ENCODE data around the gene PIEZO2.

The PIEZO2 gene

DNA sequence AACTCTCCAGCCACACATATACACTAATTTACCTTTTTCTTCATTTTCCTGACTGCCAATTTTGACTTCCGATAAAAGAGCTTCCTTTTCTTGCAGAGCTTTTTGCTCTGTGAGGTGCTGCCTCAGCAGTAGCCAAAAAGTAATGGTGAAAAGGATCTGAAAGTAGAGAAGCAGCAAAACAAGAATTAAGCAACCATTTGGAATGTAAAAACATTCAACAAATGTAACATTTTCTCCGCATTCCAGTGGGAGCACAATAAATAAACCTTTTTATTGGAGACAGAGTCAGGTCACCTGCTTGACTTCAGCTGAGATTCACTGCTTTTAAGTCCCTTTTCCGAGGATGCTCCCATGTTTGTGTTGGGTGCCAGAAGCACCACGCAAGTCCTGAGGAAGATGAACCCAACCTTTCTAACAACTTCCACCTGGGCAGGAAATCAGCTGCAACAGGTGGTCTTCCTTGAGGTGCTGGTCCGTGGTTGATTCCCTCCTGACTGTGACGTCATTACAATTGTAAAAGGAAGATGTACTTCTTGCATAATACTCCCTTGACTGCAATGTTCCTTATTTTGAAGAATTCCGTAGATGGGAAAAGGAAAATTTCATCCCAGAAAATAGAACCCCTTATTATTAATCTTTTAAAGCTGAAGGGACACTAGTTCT, 358.1 kb downstream of the PIEZO2 start:
- DNase-seq (ENCODE audit: low read depth in 3 of 3), result no peak

DNA sequence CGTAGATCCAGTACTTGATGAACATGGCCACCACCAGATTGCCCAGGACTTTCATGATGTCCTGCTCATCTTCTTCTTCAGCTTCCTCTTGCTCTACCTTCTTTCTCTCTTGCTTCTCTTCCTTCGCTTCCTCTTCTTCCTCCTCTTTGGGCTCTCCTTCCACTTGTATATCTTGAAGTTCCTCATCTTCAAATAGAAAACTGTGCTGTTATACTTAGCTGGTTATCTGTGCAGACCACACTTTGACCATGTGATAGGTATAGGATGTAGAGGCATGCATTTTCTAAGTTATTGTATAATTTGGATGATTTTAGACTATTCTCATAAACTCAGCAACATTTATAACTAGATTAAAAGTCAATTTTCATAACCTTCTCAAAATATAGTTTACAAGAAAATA, 360.2 kb downstream of the PIEZO2 start:
- DNase-seq (ENCODE audit: low read depth in 3 of 3), result no peak

DNA sequence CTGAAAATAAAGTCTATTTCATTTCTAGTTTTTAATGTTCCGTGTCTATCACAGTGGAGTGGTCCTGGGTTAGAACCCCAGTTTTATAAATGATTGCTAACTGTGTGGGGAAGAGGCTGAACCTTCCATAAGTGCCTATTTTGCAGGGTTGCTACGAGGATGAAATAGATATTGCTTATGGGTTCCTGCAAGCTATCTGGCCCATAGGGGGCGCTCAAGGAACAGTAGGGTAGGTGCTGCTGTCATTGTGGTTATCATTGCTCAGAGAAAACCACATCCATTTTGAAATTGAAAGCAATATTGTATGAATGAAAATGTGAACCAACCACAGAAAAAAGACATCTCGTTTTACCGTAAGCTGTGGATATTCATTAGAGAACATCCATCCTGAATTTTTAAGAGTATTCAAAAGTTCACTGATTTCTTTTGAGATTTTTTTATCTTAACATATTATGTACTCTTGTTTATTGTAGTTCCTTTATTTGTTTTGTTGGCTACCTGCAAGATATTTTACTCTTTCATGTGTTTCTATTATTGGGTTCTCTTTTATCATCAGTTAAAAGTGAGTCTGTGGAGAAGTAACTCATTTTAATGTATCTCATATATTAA, 362.0 kb downstream of the PIEZO2 start:
- peak; percentile 59 to 68 (median 61) for DNase-seq (ENCODE audit: low read depth in 3 of 3)

DNA sequence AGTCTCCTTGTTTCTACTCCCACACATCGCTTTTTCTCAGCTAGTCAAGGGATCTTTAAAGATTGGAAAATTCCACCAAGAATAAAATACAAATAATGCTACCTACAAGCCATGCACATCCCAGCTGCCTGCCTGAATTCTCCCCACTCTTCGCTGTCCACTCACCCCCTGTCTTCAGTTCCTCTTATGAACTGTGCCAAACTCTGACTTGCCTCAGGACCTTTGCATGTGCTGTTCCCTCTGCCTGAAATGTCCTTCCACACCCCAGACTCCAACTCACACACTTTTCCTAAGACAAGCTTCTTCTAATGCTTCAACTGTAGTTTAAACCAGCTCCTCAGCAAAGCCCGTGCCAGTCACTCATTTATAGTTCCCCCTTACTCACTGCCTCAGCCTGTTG, 363.6 kb downstream of the PIEZO2 start:
- DNase-seq (ENCODE audit: low read depth in 3 of 3), result no peak

DNA sequence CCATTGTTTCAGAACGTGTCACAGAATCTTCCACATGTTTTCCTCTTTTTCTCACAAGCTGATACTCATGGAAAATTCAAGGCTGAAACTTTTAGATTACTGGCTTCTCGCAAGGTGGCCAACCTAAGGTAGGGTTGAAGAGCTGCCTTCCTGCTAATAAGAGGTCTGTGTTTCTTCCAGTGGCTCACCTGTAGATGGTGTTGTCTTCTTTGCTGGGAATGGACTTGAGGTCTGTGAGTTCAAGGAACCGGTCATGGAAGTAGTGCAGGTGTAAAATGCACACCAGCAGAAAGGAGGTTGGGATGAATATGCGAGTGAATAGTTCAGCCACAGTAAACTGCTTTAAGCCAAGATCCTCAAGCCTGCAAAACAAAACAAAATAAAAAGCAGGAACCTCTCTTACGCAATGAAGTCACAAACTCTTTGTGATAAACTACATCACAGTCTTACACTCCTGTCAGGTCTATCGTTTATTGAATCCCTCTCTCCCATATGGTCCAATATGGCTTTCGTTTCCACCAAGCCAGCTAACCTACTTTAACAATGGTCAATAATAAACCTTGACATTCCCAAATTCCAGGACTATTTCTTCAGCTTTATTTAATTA, 364.7 kb downstream of the PIEZO2 start:
- DNase-seq (ENCODE audit: low read depth in 3 of 3), result no peak

DNA sequence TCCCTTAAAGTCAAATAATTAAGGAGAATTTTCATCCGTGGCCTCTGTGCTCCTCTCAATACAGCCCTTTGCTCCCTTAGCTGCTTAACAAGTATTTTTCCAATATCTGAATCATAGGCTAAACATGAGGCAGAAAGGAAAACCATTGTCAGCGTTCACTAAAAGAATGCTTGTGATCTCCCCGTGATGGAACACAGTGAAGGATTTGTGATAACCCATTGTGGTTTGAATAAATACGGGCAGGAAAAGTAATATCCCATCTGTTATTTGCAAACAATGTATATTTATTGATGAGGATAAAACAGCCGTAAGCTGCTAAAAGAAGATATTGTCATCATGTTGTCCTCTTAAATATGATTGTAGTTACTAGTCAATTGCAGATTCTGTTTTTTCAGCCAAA, 365.4 kb downstream of the PIEZO2 start:
- DNase-seq (ENCODE audit: low read depth in 3 of 3), result no peak

DNA sequence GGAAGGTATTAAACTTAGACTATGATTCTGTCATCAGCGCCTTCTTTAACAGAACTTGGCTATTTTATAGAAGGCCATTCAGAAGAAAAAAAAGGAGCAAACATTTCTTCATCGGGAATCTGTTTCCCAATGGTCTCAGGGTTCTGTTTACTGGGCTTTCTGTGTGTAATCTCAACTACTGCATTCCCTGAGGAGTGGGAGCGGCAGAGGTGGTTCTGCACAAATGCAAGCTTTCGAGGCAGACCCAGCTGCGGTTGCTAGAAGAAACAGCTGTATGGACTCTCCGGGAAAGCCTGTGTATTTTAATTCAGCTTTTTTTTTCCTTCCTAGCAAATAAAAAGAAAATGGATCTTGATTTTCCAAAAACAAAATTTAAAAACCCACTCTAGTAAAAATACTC, 372.9 kb downstream of the PIEZO2 start:
- DNase-seq (ENCODE audit: low read depth in 3 of 3), result no peak

DNA sequence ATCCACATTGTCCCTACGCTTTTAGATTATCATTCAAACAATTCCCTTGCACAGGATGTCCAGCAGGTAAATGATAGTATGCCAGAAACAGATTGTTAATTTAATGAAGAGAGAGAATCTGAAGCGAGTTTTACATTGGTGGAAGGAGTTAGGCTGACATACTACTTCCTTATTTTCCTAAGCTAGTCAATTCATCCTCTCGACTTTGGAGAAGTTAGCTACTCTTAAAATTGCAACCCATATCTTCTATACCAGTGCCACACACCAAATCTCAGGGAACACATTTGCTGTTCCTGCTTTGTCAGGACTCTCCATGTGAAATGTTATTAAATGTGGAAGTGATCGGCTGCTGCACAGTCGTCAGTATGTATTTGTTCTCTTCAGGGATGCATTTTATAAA, 374.3 kb downstream of the PIEZO2 start:
- no peak for DNase-seq (ENCODE audit: low read depth in 3 of 3)

DNA sequence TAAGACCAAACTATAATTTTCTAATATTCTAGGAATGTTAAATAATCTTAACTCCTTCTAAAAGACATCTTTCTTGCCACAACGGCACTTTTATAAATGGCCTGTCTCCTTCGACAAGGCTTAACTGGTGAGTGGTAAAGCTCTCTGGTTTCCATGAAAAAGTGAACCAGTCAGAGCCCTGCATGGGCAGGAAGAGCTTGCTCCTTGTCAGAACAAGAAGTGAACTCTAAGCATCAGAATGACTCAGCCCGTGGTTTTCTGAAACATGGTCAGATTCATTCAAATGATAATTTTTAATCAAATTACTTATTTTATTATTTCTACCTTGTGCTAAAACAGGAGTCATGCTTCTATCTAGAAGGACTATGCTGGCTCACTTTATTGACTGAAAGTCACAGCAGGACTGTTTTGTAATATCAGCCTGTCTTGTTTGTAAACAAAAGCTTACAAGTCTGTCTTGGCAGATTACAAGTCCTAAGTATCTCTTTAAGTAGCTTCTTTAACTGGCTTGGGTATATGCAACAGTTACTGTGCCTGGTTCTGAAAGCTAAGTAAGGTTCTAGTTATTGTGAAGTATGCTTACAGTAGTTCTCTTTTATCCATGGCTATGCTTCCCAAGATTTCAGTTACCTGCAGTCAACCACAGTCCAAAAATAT, 378.2 kb downstream of the PIEZO2 start:
- no peak for DNase-seq (ENCODE audit: low read depth in 3 of 3)

DNA sequence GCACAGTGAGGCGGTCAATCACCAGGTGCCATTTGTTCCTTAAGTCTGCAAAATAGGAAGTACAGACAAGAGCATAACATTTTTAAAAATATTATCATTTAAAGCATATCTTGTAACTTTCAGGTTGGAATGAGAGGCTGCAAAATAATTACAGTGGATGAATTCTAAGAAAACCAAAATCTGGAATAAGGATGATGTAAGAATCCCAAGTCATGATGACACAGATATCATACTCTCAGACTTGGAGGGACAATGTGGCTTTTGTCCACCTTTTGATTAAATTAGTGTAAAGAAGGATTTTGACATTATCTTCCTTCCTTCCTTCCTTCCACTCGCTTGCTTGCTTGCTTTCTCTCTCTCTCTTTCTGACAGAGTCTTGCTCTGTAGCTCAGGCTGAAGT, 379.1 kb downstream of the PIEZO2 start:
- no peak for DNase-seq (ENCODE audit: low read depth in 3 of 3)

DNA sequence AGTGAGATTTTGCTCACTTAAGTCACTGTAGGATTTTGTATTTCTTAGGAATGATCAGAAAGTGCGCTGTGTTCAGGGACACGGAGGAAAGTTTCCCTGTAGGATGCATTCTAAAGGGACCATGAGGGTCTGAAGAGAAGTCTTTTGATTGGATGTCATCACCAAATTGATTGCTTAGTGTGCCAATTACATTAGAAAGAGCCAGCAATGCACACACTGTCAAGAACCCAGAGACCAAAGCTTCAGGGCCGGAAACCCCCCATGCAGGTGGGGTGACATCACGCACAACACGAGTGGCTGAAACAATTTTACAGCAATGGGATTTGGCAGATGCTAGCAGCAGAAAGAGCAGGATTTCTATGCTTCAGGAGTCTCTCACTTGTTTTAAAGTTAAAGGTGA, 381.1 kb downstream of the PIEZO2 start:
- no peak for DNase-seq (ENCODE audit: low read depth in 3 of 3)

DNA sequence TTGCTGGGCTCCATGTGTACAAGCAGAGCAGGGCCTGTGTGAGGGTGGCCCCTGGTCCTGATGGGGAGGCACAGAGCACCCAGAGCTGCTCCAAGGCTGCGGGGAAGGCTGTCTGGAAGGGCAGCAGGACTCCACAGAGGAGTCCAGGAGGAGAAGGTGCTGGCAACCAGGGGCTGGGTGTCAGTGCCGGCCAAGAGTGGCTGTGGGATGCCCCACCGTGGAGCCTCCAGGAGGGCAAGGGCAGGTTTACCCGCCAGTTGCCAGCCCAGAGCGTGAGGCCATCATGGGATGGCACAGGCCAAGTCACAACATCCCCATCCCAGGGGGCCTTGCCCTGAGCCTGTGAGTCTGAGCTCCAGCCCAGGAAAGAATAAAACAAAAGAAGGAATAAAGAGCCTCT, 381.7 kb downstream of the PIEZO2 start:
- no peak for DNase-seq (ENCODE audit: low read depth in 3 of 3)

DNA sequence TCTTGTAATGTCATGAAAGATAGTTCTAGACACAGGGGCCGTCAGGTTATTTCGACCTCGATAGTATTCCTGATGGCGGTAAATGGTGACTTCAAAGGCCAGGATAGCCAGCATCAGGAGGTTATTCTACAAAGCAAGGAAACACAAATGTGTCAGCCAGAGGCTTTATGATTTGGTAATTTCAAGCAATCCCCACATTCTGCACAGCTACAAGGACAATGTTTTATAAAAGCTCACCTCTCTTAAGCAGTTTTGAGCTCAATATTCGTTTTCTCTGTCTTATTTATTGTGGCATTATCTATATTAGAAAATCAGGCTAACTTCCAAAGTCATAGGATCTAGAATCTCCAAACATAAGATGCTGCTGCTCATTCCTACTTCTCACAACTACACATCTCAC, 388.4 kb downstream of the PIEZO2 start:
- DNase-seq (ENCODE audit: low read depth in 3 of 3), result no peak

DNA sequence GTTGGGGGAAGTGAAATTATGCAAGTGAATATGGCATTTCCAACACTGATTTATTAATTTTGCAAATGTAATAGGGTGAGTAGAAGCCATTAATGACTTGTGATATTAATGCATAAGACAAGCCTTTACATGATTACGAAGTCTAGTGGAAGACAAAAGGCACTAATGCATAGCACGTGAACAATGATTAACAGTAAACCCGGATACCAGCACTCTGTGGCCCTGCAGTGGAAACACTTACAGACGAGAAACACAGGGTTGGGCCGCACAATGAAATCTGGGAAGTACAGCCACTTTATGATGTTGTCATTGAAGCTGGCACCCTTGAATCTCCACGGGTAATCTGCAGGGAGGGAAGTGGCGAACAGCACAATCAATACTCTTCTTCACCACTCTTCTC, 390.1 kb downstream of the PIEZO2 start:
- DNase-seq (ENCODE audit: low read depth in 3 of 3), result no peak

DNA sequence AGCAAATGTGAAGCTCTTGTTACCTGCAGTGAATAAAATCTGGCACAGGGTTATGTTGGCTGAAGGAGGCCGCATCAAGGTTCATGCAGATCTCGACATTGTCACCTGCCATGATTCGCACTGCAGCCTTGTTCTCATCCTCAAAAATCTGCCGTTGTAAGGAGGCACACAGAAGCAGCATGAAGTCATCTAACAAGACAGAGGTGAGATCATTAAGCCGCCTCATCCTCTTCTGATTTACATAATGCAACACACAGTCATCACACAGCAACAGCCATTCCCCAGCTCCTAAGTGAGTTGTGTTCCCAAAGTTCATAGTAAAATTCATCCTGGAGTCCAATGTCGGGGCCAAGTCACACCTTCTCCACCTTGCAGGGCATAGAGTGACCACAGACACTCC, 391.4 kb downstream of the PIEZO2 start:
- no peak for DNase-seq (ENCODE audit: low read depth in 3 of 3)

DNA sequence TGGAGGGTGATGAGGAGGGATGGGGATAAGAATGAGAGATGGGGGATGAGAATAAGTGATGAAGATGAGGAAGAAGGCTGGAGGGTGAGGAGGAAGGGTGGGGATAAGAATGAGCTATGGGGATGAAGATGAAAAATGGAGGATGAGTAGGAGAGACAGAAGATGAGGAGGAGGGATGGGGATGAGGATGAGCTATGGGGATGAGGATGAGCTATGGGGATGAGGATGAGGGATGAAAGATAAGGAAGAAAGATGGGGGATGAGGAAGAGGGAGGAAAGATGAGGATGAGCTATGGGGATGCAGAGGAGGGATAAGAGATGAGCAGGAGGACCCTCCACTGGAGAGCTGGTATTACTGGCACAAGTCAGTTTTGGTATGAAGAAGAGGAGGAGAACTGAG, 392.0 kb downstream of the PIEZO2 start:
- DNase-seq (ENCODE audit: low read depth in 3 of 3), result no peak

DNA sequence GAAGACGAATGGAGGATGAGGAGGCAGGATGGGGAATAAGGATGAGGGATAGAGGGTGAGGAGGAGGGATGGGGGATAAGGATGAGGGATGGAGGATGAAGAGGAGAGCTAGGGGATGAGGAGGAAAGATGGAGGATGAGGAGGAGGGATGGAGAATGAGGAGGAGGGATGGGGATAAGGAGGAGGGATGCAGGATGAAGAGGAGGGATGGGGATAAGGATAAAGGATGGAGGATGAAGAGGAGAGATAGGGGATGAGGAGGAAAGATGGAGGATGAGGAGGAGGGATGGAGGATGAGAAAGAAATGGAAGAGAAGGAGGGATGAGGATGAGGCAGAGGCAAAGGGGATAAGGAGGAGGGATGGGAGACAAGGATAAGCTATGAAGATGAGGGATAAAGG, 393.5 kb downstream of the PIEZO2 start:
- no peak for DNase-seq (ENCODE audit: low read depth in 3 of 3)

DNA sequence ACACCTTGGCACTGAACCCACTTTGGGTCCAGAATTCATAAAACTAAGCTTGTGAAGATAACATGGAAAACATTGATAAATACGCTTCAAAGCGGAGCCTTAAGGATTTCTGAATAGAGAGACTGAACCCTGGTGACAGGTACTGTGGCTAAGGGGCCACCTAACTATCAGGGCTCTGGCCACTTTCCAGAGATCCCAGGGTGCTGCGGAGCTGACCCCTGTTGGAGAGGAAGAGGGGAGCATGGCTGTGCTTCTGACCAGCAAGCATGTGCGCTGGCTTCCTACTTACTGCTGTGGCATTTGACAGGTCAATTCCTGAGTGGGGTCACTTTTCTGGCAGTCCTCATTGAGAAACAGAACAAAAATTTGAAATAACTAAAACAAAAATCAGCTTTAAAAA, 395.2 kb downstream of the PIEZO2 start:
- DNase-seq (ENCODE audit: low read depth in 3 of 3), result no peak

DNA sequence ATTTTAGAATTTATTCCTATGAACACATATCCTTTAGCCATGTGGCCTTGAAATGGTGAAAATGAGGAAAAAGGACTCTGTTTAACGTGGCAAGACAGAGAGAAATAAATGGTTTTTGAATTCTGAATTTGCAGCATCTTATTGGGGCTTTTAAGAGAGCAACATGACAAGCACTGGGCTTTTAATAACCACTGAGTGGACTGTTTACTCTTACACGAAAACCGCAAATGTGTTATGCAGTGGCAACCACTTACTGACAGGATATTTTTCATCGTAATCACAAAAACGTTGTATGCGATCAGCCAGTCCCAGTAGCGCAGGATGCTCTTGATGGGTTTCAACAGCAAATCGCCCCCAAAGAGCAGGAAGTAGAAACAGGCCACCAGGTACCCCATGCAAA, 397.0 kb downstream of the PIEZO2 start:
- no peak for DNase-seq (ENCODE audit: low read depth in 3 of 3)

DNA sequence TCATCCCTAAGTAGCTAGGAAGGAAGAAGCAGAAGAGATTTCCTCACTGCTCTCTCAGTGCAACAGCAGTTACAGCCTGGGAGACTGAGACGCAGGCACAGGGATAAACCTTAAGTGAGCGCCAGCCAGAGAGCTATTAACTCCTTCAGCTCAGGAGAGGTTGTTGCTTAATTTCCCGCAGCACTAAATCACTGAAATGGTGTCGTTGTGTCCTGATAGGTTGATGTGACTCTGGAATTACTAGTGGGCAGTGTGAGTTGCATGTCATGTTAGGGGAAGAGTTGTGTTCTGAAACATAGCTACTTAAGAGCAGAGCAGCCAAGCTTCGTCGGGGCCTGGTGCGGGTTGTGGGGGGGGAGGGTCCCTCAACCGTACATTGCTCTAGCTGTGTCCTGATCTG, 397.7 kb downstream of the PIEZO2 start:
- no peak for DNase-seq (ENCODE audit: low read depth in 3 of 3)

DNA sequence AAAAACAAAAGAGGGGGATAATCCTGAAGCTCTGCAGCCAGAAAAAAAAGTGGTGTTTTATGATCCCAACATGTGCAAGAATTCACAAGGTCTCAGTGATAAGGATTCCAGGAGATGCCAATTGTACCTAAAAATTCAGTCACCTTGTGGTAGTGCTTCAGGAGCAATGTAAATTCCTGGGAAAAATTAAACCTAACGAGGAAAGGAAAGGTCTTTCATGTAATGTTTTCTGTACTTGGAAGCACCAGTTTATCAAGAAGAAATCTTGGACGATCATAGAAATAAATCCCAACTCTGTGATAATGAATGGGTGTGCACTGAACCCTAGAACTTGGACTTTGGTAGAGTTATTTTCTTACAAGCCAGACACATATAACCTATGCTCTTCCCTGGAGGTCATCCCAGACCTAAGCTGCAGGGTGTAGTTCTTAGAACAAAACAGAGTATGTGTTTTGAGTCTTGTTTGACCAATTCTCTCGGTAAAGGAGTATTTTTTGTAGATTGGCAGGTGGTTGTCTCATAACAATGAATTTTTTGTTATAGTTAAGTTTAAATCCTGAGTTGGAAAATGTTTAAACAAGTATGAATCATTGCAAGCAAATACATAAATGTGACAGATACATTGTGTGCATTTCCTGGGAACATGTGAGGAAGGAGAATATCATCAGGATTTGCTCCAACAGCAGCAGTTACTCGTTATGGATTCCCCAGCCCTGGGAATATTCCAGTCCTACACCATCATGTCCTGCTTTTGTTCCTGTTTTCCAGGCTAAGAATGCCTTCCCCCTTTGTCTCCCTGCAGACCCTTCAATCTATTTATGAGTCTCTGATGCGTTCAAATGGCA, 399.0 kb downstream of the PIEZO2 start:
- no peak for DNase-seq (ENCODE audit: low read depth in 3 of 3)

DNA sequence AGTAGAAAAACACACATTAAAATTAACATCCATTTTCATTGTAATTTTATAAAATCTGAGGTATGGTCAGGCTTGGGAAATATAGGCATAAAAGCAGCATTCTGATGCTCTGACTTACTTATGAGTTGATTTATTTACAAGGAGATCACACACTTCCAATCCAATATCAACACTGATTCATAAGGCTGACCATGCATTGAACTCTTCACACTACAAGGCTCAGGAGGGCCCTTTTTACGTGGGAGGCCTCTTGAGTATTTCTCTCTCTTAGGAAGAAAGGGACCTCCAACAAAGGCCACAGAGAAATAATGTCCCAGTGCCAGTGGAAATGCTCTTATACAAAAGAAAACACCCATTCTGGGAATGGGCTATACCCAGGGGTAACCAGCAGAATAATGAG, 400.7 kb downstream of the PIEZO2 start:
- DNase-seq (ENCODE audit: low read depth in 3 of 3), result no peak
